Lower leg skin (tissue), 4 donors: ENCODE data around the gene VANGL2. TPM values are rescaled to one million over a fixed set of nuclear protein-coding genes. Genes with fewer than 3 reads are reported as not detected.

Source experiments
- DNase-seq, 2 donors: peaks; one replicate each; pipeline ENCODE4 v3.0.0-alpha.2; 2019; ENCODE audit warnings: low spot score in 2 of 2
- H3K4me3 ChIP-seq: fragments of 200-600 bp; sonication (generic); 2 replicates; pipeline ENCODE4 v1.5.1; 2017; ENCODE audit warnings: mild to moderate bottlenecking, low read depth; ENCODE audit not compliant: poor library complexity, severe bottlenecking
- POLR2A ChIP-seq, 2 donors: fragments of 450-650 bp; IDR thresholded peaks; one replicate each; pipeline ENCODE4 v1.6.1; 2016 to 2017; ENCODE audit warnings: antibody characterized with exemption in 2 of 2, mild to moderate bottlenecking in 1 of 2, moderate library complexity in 1 of 2
- WGBS, 2 donors: methylation state at CpG; one replicate each; pipeline ENCODE4 v1.1.5; 2018; 5-methylcytosine and 5-hydroxymethylcytosine counted together
- intact Hi-C: fragments of 100-400 bp; cut with DNase I; formaldehyde crosslinking; loops from one replicate; pipeline ENCODE4 v1.15.0; 2023; ENCODE audit warnings: low total_unique reads
- total RNA-seq, 4 donors: library from RNA; depleted of rRNA; stranded (reverse); fragments of >200 nt; gene quantifications; one replicate each; pipeline ENCODE4 v1.1.0, GENCODE V29; 2016
- TF ChIP-seq, protein P1 (sequence below), 3 donors: fragments of 450-650 bp; IDR thresholded peaks; one replicate each; pipeline ENCODE4 v1.5.1; 2016; ENCODE audit warnings: antibody characterized with exemption in 3 of 3, mild to moderate bottlenecking in 3 of 3, moderate library complexity in 2 of 3

VANGL2 gene
- total RNA-seq, 4 donors from 2014 or later: 18.7 to 27.3 (median 24.4) TPM

DNA sequence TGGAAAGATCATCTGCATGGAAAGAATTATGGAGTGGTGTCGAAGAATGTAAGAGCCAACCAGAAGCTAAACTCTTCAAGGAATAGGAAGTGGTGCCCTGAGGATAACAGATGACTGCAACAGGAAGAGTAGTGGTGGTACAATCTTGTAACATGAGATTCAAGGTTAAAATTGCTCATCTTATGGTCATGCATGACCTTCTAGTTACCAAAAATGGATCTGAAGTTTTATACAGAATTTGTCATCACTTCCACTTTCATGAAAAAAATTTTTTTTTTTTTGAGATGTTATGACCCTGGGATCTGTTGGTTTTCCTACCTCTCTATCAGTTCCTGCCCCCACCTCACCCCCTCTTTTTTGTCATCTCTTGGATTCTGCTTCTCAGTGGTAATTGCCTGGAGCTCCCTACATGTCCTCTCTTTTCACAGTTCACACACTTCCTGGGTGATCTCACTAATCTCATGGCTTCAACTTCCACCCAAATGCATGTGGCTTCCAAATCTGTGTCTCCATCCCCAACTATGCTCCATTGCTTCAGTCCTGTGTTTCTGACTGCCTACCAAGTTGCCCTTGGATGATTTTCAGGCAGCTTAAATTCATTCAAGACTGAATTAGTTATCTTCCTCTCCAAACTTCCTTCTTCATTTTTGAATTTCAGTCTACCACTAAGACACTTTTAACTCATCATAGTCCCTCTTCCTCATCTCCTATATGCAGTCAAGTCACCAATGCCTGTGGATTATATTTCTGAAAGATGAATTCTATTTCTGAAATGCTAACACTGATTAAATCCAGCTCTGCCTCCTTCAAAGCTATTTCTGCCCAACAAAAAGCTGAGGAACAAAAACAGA lies 74.3 kb downstream of the VANGL2 start:
- TF ChIP-seq, protein P1, sequence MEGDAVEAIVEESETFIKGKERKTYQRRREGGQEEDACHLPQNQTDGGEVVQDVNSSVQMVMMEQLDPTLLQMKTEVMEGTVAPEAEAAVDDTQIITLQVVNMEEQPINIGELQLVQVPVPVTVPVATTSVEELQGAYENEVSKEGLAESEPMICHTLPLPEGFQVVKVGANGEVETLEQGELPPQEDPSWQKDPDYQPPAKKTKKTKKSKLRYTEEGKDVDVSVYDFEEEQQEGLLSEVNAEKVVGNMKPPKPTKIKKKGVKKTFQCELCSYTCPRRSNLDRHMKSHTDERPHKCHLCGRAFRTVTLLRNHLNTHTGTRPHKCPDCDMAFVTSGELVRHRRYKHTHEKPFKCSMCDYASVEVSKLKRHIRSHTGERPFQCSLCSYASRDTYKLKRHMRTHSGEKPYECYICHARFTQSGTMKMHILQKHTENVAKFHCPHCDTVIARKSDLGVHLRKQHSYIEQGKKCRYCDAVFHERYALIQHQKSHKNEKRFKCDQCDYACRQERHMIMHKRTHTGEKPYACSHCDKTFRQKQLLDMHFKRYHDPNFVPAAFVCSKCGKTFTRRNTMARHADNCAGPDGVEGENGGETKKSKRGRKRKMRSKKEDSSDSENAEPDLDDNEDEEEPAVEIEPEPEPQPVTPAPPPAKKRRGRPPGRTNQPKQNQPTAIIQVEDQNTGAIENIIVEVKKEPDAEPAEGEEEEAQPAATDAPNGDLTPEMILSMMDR (IDR thresholded peaks at IDR 0.05): no peak
- no peak for TF ChIP-seq POLR2A (IDR thresholded peaks at IDR 0.05)
- WGBS, 2 donors: 68 to 83% methylated on average over 1 of the region's 1 CpG
- H3K4me3 ChIP-seq: no peak overlapping the region
- intact Hi-C loops: no loop called here
- DNase-seq: no peak

Other genes starting within 250 kb of the VANGL2 start
- gene ATP1A4, start 249.0 kb upstream of the VANGL2 start, total RNA-seq: under 1 TPM in 1 of 4 donors, not detected in 3; 0.32 TPM
- under 1 TPM in 2 of 4 donors, not detected in 2; 0.12 to 0.23 TPM for gene CASQ1, start 210.0 kb upstream of the VANGL2 start, total RNA-seq
- 10 to 100 TPM; 50.7 to 76.6 (median 60.1) TPM for gene PEA15, start 195.2 kb upstream of the VANGL2 start, total RNA-seq
- 100 to 1,000 TPM in 2 of 4 donors, 10 to 100 TPM in 2; 90.2 to 141 (median 97.9) TPM for gene DCAF8, start 138.0 kb upstream of the VANGL2 start, total RNA-seq
- 10 to 100 TPM; 33.4 to 52.9 (median 48.2) TPM for gene PEX19, start 115.4 kb upstream of the VANGL2 start, total RNA-seq
- 10 to 100 TPM; 72.3 to 93.6 (median 80.2) TPM for gene COPA, start 57.3 kb upstream of the VANGL2 start, total RNA-seq
- gene NCSTN, start 57.2 kb upstream of the VANGL2 start, total RNA-seq: 10 to 100 TPM; 37.2 to 64.9 (median 48.3) TPM
- under 1 TPM in 1 of 4 donors, not detected in 3; 0.10 TPM for gene NHLH1, start 33.5 kb upstream of the VANGL2 start, total RNA-seq
- gene SLAMF6, start 122.7 kb downstream of the VANGL2 start, total RNA-seq: 1 to 10 TPM in 2 of 4 donors, under 1 TPM in 2; 0.23 to 2.7 (median 1.1) TPM
- gene CD84, start 178.9 kb downstream of the VANGL2 start, total RNA-seq: 1 to 10 TPM; 1.7 to 3.9 (median 2.0) TPM
- gene SLAMF1, start 246.5 kb downstream of the VANGL2 start, total RNA-seq: 1 to 10 TPM in 2 of 4 donors, under 1 TPM in 1, not detected in 1; 0.42 to 7.1 (median 4.4) TPM